Stimulated activated memory B cell treated with anti-CD40 and anti-IgM and Interleukin-4, amounts not matched to agents 10 μg/mL and 1 μg/mL and 100 μg/mL, for 72 hours (primary cell): ENCODE results near the gene ZNF772.

ENCODE experiments used
- ATAC-seq: fragments of 150-1000 bp; cut with Tn5 transposase; 2 replicates; pipeline ENCODE4 v1.10.0; 2021
- H3K27ac Mint-ChIP-seq: one replicate; pipeline ENCODE4 v1.8.0; 2022; ENCODE audit warnings: mild to moderate bottlenecking, mixed read lengths
- H3K27me3 Mint-ChIP-seq: one replicate; pipeline ENCODE4 v1.8.0; 2022; ENCODE audit warnings: mixed read lengths
- H3K36me3 Mint-ChIP-seq: one replicate; pipeline ENCODE4 v1.8.0; 2022; ENCODE audit warnings: mixed read lengths
- H3K4me1 Mint-ChIP-seq: one replicate; pipeline ENCODE4 v1.8.0; 2022; ENCODE audit warnings: mixed read lengths
- H3K4me3 Mint-ChIP-seq: one replicate; pipeline ENCODE4 v1.8.0; 2022; ENCODE audit warnings: mild to moderate bottlenecking, moderate library complexity, mixed read lengths
- H3K9me3 Mint-ChIP-seq: one replicate; pipeline ENCODE4 v1.8.0; 2022; ENCODE audit warnings: mixed read lengths

ZNF772 gene

GRCh38 chr19:57452307-57452706 lies 25.1 kb downstream of the ZNF772 start:
- peaks cover 65% of the 10 kb centered on the region for H3K36me3 Mint-ChIP-seq
- H3K9me3 Mint-ChIP-seq, result peaks cover 14% of the 10 kb centered on the region
- no peaks in the 10 kb centered on the region for H3K27me3 Mint-ChIP-seq
- H3K4me1 Mint-ChIP-seq, result no peaks in the 10 kb centered on the region
- no peak overlapping the region for H3K27ac Mint-ChIP-seq
- no peak overlapping the region for H3K4me3 Mint-ChIP-seq
- ATAC-seq, result no peak

- H3K9me3 Mint-ChIP-seq, result peaks cover 11% of the 10 kb centered on the region
- no peaks in the 10 kb centered on the region for H3K27me3 Mint-ChIP-seq
Observed at GRCh38 chr19:57443121-57443696, 34.2 kb downstream of the ZNF772 start.

GRCh38 chr19:57441979-57442752 lies 35.2 kb downstream of the ZNF772 start:
- Mint-ChIP-seq H3K36me3 (peaks cover 79% of the 10 kb centered on the region), H3K4me1 (peaks cover 36% of the 10 kb centered on the region), H3K4me3 (no peak overlapping the region), H3K9me3 (peaks cover 11% of the 10 kb centered on the region), H3K27me3 (no peaks in the 10 kb centered on the region), H3K27ac (no peak overlapping the region)
- ATAC-seq, result no peak

More at GRCh38 chr19:57443121-57443696, 34.2 kb downstream of the ZNF772 start:
- peak; percentile 69 for ATAC-seq
- peaks cover 79% of the 10 kb centered on the region for H3K36me3 Mint-ChIP-seq
- no peak overlapping the region for H3K27ac Mint-ChIP-seq
- no peak overlapping the region for H3K4me3 Mint-ChIP-seq
- peaks cover 36% of the 10 kb centered on the region for H3K4me1 Mint-ChIP-seq

GRCh38 chr19:57438925-57439324 lies 38.4 kb downstream of the ZNF772 start:
- Mint-ChIP-seq H3K27ac (no peak overlapping the region), H3K27me3 (no peaks in the 10 kb centered on the region), H3K9me3 (peaks cover 6% of the 10 kb centered on the region), H3K4me3 (no peak overlapping the region), H3K4me1 (peaks cover 60% of the 10 kb centered on the region), H3K36me3 (peaks cover 55% of the 10 kb centered on the region)
- no peak for ATAC-seq

GRCh38 chr19:57437931-57438330 lies 39.4 kb downstream of the ZNF772 start:
- peaks cover 45% of the 10 kb centered on the region for H3K36me3 Mint-ChIP-seq
- peaks cover 6% of the 10 kb centered on the region for H3K9me3 Mint-ChIP-seq
- H3K27ac Mint-ChIP-seq, result no peak overlapping the region
- H3K27me3 Mint-ChIP-seq, result no peaks in the 10 kb centered on the region
- ATAC-seq, result no peak
- peaks cover 56% of the 10 kb centered on the region for H3K4me1 Mint-ChIP-seq
- H3K4me3 Mint-ChIP-seq, result no peak overlapping the region

GRCh38 chr19:57436417-57436816 lies 40.9 kb downstream of the ZNF772 start:
- peaks cover 50% of the 10 kb centered on the region for H3K4me1 Mint-ChIP-seq
- peak overlapping the region; percentile 85 for H3K4me3 Mint-ChIP-seq
- peaks cover 32% of the 10 kb centered on the region for H3K36me3 Mint-ChIP-seq
- no peak for ATAC-seq
- peak overlapping the region; percentile 87 for H3K27ac Mint-ChIP-seq
- H3K27me3 Mint-ChIP-seq, result no peaks in the 10 kb centered on the region
- peaks cover 6% of the 10 kb centered on the region for H3K9me3 Mint-ChIP-seq

GRCh38 chr19:57435062-57435978 lies 42.0 kb downstream of the ZNF772 start, which contains the start of gene ZNF749:
Gene ZNF749 (plus strand): TSS chr19:57435325. CDS start chr19:57435579, 254 bp downstream.
- Mint-ChIP-seq H3K27me3 (no peaks in the 10 kb centered on the region), H3K4me1 (peaks cover 39% of the 10 kb centered on the region), H3K27ac (peak within 1 kb of the TSS; percentile 87), H3K4me3 (peak within 1 kb of the TSS; percentile 85), H3K36me3 (peaks cover 25% of the 10 kb centered on the region), H3K9me3 (no peaks in the 10 kb centered on the region)
- ATAC-seq, result peak; percentile 100

- Mint-ChIP-seq H3K9me3 (no peaks in the 10 kb centered on the region), H3K36me3 (peaks cover 18% of the 10 kb centered on the region), H3K27me3 (no peaks in the 10 kb centered on the region), H3K4me1 (peaks cover 31% of the 10 kb centered on the region), H3K27ac (peak overlapping the region; percentile 87), H3K4me3 (peak overlapping the region; percentile 85)
- no peak for ATAC-seq
Observed at GRCh38 chr19:57434386-57435061, 42.8 kb downstream of the ZNF772 start.

GRCh38 chr19:57421037-57421436 lies 56.3 kb downstream of the ZNF772 start:
- Mint-ChIP-seq H3K4me3 (no peak overlapping the region), H3K9me3 (peaks cover 21% of the 10 kb centered on the region), H3K27ac (no peak overlapping the region), H3K36me3 (peaks cover 61% of the 10 kb centered on the region), H3K4me1 (peaks cover 1% of the 10 kb centered on the region), H3K27me3 (no peaks in the 10 kb centered on the region)
- no peak for ATAC-seq

GRCh38 chr19:57419439-57419838 lies 57.9 kb downstream of the ZNF772 start:
- Mint-ChIP-seq H3K27me3 (no peaks in the 10 kb centered on the region), H3K4me1 (peaks cover 11% of the 10 kb centered on the region), H3K9me3 (peaks cover 29% of the 10 kb centered on the region), H3K27ac (no peak overlapping the region), H3K36me3 (peaks cover 76% of the 10 kb centered on the region), H3K4me3 (no peak overlapping the region)
- ATAC-seq, result no peak
